Stimulated activated CD4-positive, alpha-beta T cell treated with anti-CD3 and anti-CD28 coated beads, Interleukin-4, amount 100 ng/mL, for 1 hour (primary cell): ENCODE data around the gene PSMD6.

ENCODE experiments used
- DNase-seq: peaks from one replicate; pipeline ENCODE4 v3.0.0-alpha.2; 2020

PSMD6 gene

DNA sequence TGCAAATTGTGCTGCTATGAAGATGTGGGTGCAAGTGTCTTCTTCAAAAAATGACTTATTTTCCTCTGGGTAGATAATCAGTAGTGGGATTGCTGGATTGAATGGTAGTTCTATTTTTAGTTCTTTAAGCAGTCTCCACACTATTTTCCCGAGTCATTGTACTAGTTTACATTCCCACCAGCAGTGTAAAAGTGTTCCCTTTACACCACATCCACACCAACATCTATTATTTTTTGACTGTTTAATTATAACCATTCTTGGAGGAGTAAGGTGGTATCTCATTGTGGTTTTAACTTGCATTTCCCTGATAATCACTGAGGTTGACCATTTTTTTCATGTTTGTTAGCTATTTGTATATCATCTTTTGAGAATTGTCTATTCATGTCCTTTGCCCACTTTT, 19.7 kb upstream of the PSMD6 start:
- no peak for DNase-seq

DNA sequence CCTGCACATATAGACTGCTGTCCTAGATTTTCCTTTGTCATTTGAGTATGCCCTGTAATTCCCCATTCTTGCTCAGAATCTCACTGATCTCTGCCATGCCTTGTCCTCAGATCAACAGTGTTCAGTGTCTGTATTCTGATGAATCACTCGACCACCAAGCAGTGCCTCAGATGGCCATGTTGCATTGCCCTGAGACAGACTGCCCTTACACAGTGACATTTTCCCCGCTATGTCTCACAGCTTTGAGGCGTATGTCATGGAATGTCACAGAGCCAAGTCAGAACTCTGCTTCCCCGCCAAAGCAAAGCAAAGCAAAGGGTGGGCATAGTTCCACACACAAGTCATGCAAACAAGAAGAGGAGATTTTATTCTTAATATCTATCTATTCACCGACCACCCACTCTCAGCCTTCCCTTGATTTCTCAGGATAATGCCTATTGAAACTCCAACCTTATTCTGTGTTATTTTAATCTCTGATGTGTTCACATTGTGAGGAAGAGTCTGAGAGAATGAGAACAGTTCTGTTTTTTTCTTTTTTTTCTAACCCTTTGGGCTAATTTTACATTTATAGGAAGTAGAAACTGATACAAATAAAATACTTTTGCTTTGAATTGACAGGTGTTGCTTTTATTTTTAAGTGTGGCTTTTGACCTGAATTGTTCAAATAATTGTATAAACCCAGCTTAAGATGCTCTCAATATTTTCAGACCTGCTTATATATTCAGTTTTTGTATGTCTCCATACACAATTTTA, 16.9 kb upstream of the PSMD6 start:
- DNase-seq, result no peak

DNA sequence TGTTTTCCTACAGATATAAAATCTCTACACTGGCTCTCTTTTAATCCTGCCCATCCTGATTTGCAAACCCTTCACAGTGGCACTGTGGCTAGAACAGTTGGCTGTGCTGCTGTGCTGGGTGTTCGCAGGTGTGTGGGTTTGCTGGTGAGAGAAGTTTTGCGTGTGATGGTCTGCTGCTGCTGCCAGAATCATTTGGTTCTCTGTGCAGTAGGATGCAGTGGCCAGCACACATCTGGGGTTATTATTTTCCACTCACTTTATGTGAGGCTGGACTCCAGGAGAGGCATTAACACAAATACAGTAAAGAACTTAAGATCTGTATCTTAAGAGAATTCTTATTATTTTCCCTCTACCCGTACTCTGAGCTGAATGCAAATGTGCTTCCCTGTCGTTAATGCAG, 16.0 kb upstream of the PSMD6 start:
- no peak for DNase-seq

DNA sequence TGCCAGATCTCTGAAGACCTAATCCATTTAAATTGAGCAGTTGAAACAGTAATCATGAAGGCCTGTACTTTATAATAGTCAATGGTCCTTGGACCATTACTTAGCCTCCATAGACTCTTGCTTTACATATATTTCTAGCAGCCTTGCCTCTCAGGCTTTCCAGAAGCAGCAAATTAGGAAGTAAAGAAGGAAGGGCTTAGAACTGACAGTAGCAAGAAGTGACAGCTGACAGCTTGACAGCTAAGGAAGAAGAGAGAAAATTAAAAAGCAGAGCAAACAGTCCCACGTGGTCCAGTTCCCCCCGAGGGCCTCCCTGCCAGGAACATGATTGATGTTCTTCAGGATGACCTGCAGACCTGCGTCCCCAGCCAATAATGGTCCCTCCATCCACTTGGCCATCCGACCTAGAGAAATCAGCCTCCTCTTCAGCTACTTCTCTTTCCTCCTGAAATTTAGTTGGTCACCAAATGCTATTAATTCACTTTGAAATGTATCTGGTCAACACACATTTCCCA, 15.0 kb upstream of the PSMD6 start:
- no peak for DNase-seq

DNA sequence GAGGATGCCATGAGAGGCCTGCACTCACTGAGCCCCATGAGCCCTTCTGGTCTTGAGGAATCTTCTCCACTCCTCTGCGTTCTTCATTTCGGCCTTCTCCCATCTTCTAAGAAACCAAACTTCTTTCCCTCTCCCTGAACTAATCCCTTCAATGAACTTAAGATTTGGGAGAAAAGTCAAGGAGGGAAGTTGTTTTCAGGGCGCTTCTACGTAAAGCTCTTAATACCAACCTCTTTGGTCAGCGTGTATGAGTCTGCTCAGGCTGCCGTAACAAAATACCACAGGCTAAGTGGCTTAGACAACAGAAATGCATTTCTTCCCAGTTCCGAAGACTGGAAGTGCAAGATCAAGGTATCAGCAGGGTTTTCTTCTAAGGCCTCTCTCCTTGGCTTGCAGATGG, 13.8 kb upstream of the PSMD6 start:
- no peak for DNase-seq

DNA sequence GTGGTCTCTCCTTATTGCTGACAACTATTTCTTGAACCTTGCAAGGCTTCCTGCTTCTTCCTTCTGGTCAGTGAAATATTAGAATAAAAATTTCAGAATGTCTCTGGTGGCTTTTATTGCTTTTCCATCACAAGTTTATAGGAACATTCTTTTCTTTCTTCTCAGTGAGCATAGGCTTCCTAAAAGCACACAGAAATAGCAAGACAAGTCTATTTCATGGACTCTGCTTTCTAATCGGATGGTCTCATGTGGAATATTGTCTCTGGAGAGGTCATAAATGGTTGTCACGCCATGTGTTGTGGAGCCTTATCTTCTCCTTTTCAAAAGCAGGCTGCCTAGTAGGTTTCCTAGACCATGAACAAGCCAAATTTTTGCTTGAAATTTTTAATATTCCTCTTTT, 9.8 kb upstream of the PSMD6 start:
- no peak for DNase-seq

DNA sequence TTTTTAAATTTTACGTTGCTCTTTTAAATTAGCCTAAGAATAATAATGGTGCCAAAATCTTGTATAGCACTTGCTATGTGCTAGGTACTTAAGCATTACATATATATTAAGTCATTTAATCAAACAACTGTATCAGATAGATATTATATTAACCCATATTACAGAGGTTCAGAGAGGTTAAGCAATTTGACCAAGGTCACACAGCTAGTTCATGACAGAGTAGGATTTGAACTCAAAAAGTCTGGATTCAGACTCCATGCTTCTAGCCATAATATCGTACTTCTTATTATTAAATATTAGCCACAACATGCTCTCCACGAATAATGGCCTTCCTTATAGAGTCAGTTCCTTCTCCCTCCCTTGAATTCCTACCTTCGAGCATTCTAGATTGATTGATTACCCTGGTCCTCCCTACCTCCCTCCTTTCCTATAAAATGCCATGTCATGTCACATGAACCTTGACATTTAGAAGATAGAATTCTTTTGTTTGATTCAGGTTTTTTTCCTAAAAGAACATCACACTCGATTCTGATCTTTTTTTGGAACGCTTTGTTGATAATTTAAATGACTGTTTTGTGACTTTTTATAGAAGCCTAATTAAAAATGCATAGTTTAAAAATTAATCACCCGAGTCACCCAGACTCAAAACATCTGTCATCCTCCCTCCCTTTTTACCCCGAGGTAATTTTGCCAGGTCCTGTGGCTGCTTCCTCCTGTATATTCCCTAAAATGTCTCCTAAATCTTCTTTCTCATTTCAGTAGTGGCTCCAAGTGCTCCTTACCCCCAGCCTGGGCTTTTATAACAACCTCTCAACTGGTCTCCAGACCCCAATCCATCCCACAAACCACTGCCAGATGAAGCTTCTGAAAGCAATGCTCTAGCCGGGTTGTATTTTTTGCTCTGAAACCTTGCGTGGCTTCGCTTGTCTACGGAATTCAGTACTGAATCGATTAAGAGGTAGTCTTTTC, 8.5 kb upstream of the PSMD6 start:
- no peak for DNase-seq

DNA sequence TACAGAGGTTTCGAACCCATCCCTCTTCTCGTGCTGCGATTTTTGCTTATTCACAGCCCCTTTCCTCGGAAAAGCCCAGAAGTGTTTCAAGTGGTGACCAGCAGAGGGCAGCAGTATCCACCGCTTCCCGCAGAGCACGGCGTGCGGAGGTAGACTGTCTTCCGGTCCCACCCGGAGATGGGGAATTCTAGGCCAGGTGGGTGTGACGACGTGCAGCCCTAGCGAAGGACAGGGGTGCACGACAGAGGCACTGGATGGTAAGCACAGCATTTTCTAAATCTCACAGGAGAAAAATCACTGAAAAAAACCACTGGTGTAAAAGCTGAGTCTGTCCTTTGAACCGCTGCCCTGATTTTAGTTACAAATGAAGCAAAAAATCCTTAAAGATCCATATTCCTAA, 7.4 kb upstream of the PSMD6 start:
- peak; percentile 77 for DNase-seq

DNA sequence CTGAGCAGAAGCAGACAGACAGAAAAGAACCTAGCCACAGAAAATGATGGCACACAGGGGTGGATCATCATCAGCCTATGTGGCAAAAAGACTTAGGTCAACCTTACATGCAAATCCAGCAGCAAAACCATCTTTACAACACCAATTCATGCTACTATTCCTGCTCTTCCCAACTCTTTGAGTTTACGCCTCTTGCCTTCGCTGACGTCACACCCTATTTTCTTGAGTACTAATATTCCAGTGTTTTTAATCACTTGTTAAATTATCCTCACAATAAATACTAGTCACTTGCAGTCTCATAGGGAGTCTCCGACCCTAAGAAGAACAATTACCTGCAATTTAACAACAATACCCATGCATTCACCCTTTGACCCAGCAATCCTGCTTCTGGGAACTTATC, 6.0 kb upstream of the PSMD6 start:
- no peak for DNase-seq

DNA sequence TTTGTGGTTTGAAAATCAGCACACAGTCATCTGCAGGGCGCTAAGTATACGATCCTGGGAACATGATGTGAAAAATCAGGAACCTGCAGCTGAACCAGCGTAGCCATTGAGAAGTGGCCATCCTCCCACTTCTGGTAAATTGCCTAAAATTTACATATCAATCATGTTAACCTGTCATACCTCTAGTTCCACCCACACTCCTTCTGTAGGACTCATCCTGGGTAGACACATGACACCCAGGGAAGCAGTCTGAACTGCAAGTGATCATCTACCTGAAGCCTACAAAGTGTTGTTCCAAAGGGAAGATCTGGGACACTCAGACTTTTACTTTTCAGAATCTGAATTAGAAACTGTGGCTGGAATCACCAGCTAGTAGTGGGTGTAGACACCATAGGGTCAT, 5.5 kb upstream of the PSMD6 start:
- DNase-seq, result no peak

DNA sequence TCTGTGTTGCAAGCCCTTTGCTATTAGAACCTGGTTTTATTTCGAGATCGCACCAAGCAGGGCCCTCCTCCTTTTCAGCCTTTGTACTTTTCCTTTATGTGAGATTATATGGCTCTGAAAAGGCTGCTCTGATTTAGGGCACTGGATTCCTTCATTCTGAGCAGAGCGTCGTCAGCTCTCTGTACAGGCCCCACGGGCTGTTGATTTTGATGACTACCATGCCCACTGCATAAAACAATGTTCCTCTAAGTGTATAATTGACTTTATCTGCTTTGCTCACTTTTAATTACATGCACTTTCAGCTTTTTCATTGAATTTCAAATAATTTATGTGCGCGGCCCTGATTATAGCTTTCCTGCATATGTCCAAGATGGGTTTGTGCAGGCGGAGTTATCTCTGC, 4.4 kb upstream of the PSMD6 start:
- DNase-seq, result no peak

DNA sequence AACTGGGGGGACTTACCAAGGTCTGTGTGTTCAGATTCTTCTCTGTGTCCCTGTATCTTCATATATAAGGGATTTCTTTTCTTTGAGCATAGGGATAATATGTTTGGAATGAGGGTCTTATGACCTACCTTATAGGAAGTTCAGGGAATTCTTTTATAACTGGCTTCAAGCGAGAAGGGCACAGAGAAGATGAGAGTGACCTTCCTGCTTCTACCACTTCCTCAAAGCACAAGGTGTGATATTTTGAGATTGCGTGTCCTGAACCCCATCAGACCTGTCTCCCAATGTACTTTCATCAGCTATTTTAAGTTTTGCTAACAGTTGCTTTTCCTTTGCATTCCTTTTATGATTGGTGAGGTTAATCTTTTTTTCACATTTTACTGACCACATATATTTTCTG, 3.1 kb upstream of the PSMD6 start:
- DNase-seq, result no peak

DNA sequence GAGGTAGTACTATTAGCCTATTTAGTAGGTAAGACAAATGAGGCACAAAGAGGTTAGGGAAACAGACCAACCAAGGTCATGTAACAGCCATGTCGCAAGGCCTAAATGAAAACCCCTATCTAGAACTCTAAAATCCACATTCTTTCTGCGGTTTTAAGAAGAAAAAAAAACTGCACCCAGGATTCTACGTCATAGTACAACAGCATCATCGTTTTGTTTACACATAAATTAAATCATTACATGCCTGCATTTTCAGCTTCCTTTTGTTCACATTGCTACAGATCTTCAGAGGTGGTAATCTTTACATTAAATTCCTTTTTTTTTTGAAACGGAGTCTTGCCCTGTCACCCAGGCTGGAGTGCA, 548 bp upstream of the PSMD6 start:
- DNase-seq, result no peak

DNA sequence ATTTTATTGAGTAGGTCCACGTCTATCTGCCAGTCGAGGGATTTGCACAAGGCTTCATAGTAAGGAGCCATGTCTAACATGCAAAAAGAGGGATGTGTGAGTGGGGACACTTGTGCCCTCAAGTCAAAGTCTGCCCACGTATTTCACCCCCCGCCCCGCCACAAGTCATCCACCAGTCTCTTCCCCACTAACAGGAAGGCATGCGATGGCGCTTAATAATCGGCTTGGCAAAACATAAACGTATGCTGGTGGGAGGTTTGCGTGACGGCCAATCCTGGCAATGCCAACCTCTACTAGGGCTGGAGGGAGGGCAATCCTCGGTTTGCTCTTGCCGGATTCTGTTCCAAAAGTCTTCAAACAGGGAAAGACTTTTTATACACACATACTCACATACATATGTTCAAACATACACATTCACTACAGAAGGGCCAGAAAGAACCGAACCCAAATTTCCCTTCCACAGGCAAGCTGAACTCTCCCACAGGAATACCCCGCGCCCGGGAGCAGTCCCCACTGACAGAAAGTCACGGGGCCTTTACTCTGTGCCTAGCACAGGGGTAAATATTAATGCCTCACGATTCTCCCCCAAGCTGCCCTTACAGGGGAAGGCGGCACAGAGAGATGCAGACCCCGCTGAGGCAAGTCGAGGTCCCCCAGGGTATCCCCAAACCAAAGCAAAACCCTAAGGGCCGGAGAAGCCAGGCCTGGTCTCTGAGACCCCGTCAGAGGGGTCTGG, 675 bp downstream of the PSMD6 start:
- DNase-seq, result peak; percentile 16

DNA sequence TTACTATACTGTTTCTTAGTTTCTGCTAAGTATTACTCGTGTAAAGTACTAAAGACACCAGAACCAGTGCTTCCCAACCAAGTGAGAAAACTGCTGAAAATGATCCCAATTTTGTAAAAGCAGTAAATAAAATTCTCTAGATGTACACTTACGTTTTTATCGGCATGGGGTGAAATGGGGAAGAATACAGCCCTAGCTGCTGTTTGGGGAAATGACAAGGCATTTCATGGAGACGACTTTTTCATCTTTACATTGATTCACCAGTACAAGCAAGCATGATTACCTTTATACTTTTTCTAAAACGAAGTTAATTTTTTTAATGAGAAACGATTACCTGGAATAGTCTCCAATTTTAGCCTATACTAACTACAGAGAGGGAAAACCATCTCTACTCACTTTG, 1.4 kb downstream of the PSMD6 start:
- DNase-seq, result no peak

DNA sequence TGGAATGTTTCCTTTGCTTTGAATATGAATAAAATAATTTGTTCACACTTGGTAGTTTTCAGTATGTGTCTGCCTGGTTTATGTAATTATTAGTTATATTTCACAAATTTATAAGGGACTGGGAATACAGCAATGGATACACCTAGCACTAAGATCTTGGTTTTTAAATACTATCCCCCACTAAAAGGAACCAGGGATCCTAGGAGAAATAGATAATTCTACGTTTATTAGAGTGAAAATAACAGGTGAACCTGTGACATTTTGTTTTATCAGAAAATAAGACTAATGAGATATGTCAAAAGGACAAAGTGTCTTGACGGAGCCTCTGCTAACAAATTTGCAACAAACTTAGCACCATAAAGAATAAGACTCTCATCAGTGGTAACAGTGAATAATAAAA, 3.4 kb downstream of the PSMD6 start:
- no peak for DNase-seq

DNA sequence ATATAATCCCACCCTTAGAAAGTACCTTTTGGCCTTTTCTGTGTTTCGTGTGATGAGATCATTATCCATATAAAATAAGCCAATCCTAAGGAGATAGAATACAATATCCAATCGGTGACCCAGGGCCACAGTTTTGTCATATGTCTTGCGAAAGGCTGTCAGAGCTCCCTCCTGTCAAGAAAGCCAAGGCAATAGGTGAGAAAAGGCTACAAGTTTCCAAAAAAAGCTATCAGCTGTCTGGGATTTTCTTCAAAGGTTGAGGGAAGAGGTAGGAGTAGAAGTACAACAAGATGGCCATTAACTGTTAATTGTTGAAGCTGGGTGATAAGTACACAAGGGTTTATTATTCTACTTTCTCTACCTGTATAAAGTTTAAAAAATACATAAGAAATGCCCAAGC, 4.0 kb downstream of the PSMD6 start:
- no peak for DNase-seq

DNA sequence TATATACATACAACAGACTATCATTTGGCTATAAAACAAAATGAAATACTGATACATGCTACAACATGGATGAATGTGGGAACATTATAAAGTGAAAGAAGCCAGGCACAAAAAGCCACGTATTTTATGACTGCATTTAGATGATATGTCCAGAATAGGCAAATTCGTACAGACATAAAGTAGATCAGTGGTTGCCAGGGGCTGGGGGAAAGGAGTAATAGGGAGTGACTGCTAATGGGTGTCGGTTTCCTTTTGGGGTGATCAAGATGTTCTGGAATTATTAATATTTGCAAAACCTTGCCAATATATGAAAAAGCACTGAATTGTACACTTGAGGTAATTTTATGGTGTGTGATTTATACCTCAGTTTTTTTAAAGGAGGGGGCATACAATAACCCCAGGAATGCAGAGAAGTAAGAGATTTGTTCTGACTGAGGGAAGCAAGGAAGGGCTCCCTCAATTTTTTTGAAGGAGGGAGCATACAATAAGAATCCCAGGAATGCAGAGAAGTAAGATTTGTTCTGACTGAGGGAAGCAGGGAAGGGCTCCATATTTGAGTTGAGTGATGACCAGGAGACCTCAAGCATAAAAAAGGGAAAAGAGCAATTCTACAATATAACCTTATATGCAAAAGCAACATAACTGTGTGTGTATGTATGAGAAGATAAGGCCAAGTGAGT, 6.2 kb downstream of the PSMD6 start:
- DNase-seq, result no peak

DNA sequence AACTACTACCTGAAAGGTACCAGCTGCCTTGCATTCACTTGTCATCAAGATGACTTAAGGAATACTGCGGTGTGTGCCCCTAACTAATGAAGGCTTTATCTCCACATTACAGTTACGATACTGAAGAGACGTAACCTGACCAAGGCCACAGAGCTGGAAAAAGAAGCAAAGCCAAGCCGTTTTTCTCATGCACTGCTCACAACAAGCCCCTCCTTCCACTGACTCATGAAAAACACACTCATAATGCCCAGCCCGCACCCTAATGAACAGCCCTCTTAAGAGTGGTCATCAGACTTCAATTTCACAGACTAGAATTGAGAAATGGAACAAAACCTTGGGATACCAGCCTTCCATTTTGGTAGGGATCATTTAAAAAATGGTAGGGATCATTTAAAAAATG, 11.6 kb downstream of the PSMD6 start:
- no peak for DNase-seq

DNA sequence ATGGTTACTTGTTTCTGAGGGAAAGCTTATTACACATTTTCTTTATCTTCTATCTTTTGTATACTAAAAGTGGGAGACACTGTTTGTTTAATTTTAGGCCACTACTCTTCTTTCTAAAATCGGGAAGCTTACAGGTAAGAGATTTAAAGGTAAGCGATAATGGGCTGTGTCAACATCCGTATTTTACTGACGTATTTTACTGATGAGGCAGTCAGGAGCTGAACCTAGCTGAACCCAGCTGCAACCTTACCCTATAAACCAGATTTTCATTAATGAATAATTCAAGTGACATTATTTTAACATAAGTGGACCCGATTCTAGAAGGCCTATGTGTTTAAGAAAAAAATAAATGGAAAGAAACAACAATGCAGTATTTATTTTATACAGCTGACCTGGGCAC, 13.1 kb downstream of the PSMD6 start:
- DNase-seq, result no peak

DNA sequence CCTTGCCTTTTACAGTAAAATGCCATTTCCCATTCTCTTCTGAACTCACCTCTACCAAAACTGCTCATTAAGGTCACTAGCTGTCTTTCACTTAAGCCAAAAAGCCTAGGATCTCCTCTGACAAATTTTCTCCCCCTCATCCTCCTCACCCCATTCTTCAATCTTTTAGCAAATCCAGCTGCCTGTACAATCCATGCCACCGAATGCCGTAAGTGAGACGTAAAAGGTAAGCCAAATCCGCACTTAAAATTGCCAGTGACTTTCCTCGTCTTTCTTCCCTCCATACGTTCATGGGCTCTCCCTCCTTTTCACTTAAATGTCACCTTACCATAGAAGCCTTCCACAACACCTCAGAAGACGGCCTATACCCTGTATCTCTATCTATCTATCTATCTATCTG, 13.8 kb downstream of the PSMD6 start:
- no peak for DNase-seq

DNA sequence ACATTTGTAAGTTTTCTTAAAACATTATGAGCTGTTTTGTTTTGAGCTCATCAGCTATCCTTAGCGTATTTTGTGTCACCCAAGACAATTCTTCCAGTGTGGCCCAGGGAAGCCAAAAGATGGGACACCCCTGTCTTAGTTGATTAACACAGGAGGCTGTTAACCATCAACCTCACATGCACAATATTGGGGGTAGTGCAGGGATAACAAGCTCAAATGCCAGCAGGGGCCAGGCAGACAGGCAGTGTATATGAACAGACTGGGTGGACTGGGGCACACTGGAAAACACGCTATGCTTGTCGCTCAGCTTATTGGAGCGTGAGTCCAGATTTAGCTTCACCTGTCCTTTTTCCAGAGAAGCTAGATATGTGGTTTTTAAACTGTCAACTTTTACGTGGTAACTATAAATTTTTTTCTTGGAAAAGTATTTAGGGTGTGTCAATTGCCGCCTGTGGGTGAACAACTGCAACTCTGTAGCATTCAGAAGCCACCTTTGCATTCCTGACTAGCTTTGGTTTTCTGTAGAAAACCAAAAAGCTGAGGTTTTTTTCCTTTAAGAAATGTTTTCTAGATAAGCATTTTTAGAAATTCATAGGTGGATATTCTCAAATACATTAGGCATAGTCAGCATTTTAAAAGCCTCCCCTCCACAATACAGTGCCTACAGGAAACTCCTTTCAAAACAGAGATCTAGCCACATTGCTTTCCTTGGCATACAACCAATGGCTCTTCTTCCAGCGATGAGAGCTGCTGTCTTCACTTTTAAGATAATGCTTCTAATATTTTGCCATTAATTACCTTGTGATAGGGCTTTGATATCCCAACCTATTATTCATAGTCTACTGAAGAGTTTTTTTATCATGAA, 14.6 kb downstream of the PSMD6 start:
- no peak for DNase-seq
